GM12874 (cell line): Measurements from ENCODE around the gene CEP43.

ENCODE experiments used
- CTCF ChIP-seq: IDR thresholded peaks from 2 replicates; pipeline ENCODE4 v1.5.1; 2011; ENCODE audit warnings: low read depth, mild to moderate bottlenecking, control low read depth, low read length, moderate library complexity; ENCODE audit not compliant: insufficient read depth

CEP43 gene

GRCh38 chr6:166999884-167000253, 672 bp downstream of the CEP43 start:
- TF ChIP-seq CTCF = no peak

GRCh38 chr6:167000759-167001158, 1.6 kb downstream of the CEP43 start:
- no peak for TF ChIP-seq CTCF

- no peak for TF ChIP-seq CTCF
Observed at GRCh38 chr6:167005350-167006159, 6.4 kb downstream of the CEP43 start.

- no peak for TF ChIP-seq CTCF
Observed at GRCh38 chr6:167007985-167008384, 8.8 kb downstream of the CEP43 start.

GRCh38 chr6:167013067-167013466, 13.9 kb downstream of the CEP43 start:
- no peak for TF ChIP-seq CTCF

- TF ChIP-seq CTCF = no peak
Observed at GRCh38 chr6:167013946-167014345, 14.7 kb downstream of the CEP43 start.

GRCh38 chr6:167015302-167015701, 16.1 kb downstream of the CEP43 start:
- TF ChIP-seq CTCF = no peak
